Fibroblast of lung (primary cell): ENCODE data around the gene TMEM117. TPM values are rescaled to one million over a fixed set of nuclear protein-coding genes. Genes with fewer than 3 reads are reported as not detected.

Experiments used
- DNase-seq, 2 donors: peaks; one replicate each; pipeline versions ENCODE4 v3.0.0 to v3.0.0-alpha.2; 2010; ENCODE audit warnings: low read depth in 2 of 2
- H2AFZ ChIP-seq: 2 replicates; pipeline ENCODE4 v1.5.1; 2012; ENCODE audit warnings: low read length, control low read depth, inconsistent platforms
- H3K27ac ChIP-seq: 2 replicates; pipeline ENCODE4 v1.5.1; 2011; ENCODE audit warnings: low read length, control low read depth; ENCODE audit not compliant: insufficient read depth
- H3K27me3 ChIP-seq: 2 replicates; pipeline ENCODE4 v1.5.1; 2011; ENCODE audit warnings: mild to moderate bottlenecking, low read length; ENCODE audit not compliant: control insufficient read depth, insufficient read depth
- H3K36me3 ChIP-seq: 2 replicates; pipeline ENCODE4 v1.5.1; 2011; ENCODE audit warnings: low read length; ENCODE audit not compliant: control insufficient read depth, insufficient read depth
- H3K4me1 ChIP-seq: 2 replicates; pipeline ENCODE4 v1.5.1; 2011; ENCODE audit warnings: low read length; ENCODE audit not compliant: control insufficient read depth, insufficient read depth; ENCODE audit errors: extremely low read depth
- H3K4me2 ChIP-seq: 2 replicates; pipeline ENCODE4 v1.5.1; 2011; ENCODE audit warnings: low read length, control low read depth; ENCODE audit not compliant: insufficient read depth; ENCODE audit errors: extremely low read depth
- H3K4me3 ChIP-seq, 4 experiments: fragments of 200-600 bp in 1 of 4; sonication (generic) in 1 of 4; replicated peaks in 1 of 4; 2 replicates each; pipeline ENCODE4 v1.5.1; 2011 to 2016; ENCODE audit warnings: low read length in 4 of 4, low read depth in 3 of 4, mild to moderate bottlenecking in 3 of 4, control low read depth in 2 of 4, inconsistent platforms in 1 of 4, mixed read lengths in 1 of 4; ENCODE audit not compliant: insufficient read depth in 1 of 4; ENCODE audit errors: control extremely low read depth in 1 of 4
- H3K79me2 ChIP-seq: 2 replicates; pipeline ENCODE4 v1.5.1; 2012; ENCODE audit warnings: mild to moderate bottlenecking, low read length, inconsistent platforms; ENCODE audit not compliant: control insufficient read depth, insufficient read depth
- H3K9ac ChIP-seq: 2 replicates; pipeline ENCODE4 v1.5.1; 2011; ENCODE audit warnings: mild to moderate bottlenecking, low read length, control low read depth; ENCODE audit not compliant: insufficient read depth
- H3K9me3 ChIP-seq: 2 replicates; pipeline ENCODE4 v1.5.1; 2012; ENCODE audit warnings: low read depth, low read length; ENCODE audit not compliant: control insufficient read depth, insufficient read depth
- H4K20me1 ChIP-seq: 2 replicates; pipeline ENCODE4 v1.5.1; 2011; ENCODE audit warnings: low read length; ENCODE audit not compliant: control insufficient read depth, insufficient read depth; ENCODE audit errors: extremely low read depth
- EZH2 ChIP-seq: IDR thresholded peaks from 2 replicates; pipeline ENCODE4 v1.5.1; 2012; ENCODE audit warnings: low read length, control low read depth, mild to moderate bottlenecking; ENCODE audit errors: missing control alignments
- polyA plus RNA-seq, 2 donors: library from polyadenylated mRNA; depleted of rRNA in 1 of 2; stranded (reverse) in 1 of 2; unstranded in 1 of 2; fragments of >200 nt; gene quantifications; 2 replicates each; pipeline ENCODE4 v1.2.1, GENCODE V29; 2011 to 2012; ENCODE audit warnings: missing spikeins in 1 of 2
- total RNA-seq: library from RNA; depleted of rRNA; stranded (reverse); fragments of >200 nt; gene quantifications from 2 replicates; pipeline ENCODE4 v1.2.1, GENCODE V29; 2014
- TF ChIP-seq, protein P1 (sequence below), 2 donors: IDR thresholded peaks in 1 of 2; conservative IDR thresholded peaks in 1 of 2; 1 replicate in 1 of 2; 2 replicates in 1 of 2; pipeline ENCODE4 v1.5.1; 2011 to 2012; ENCODE audit warnings: low read length in 2 of 2, control low read depth in 1 of 2, inconsistent platforms in 1 of 2, low read depth in 1 of 2, mild to moderate bottlenecking in 1 of 2

Gene TMEM117
- total and polyA plus RNA-seq, 2 donors (not counting 1 experiment from before 2014, with no cell fraction given): 7.6 to 7.8 TPM

DNA sequence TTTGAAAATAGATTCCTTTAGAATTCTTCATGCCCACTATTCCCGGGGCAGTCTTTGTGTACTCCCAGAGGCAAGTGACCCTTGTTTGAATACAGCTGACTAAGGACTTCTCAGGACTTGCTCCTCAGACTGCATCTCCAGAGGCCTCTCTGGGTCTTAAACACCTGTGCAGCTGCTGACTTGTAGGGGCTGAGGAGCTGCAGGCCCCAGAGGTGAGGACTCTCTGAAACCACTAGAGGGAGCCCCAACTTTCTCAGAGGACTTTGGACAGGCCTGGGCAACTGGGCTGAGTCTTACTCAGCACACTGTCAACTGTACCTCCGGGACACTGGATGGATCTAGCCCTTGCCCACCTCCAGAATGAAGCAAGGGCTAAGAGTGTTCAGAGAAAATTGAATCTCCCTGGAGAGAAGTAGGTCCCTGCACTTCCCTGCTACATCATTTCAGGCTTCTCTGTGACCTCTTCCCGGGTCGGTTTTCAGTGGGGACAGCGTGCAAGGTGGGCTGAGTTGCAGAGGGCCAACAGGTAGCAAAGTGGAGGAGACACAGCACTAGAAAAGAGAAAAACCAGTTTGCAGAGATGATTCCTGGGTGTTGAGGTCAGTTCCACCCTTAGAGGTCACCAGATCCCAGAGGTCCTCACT is 164.6 kb downstream of the TMEM117 start:
- Histone ChIP-seq H4K20me1 (no peaks in the 10 kb centered on the region), H3K4me3 (no peak overlapping the region)

DNA sequence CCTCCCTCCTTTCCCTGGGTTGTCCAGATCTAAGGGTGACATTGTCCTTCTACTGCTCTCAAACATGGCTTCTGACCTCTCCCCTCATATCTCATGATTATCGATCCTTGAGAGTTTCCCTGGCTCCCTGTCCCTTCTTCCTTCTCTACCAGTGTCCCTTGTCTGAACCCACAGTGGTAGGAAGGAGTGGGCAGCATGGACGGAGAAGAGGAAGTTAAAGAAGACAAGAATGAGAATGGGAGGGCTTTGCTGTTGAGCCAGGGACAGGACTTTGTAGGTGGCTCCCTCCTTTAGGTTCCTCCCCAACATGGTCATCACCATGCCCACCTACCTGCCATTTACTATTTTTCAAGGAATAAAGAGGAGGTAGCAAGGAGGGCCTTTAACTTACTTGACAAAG is 166.7 kb downstream of the TMEM117 start:
- no peak overlapping the region for H3K4me3 ChIP-seq
- DNase-seq: no peak
- no peak overlapping the region for H3K9ac ChIP-seq
- no peak overlapping the region for H3K4me2 ChIP-seq
- no peaks in the 10 kb centered on the region for H3K27me3 ChIP-seq
- no peaks in the 10 kb centered on the region for H4K20me1 ChIP-seq
- H2AFZ ChIP-seq: no peak overlapping the region
- H3K9me3 ChIP-seq: no peaks in the 10 kb centered on the region
- no peaks in the 10 kb centered on the region for H3K36me3 ChIP-seq
- H3K27ac ChIP-seq: no peak overlapping the region
- H3K79me2 ChIP-seq: no peaks in the 10 kb centered on the region
- TF ChIP-seq EZH2: no peak
- TF ChIP-seq, protein P1, sequence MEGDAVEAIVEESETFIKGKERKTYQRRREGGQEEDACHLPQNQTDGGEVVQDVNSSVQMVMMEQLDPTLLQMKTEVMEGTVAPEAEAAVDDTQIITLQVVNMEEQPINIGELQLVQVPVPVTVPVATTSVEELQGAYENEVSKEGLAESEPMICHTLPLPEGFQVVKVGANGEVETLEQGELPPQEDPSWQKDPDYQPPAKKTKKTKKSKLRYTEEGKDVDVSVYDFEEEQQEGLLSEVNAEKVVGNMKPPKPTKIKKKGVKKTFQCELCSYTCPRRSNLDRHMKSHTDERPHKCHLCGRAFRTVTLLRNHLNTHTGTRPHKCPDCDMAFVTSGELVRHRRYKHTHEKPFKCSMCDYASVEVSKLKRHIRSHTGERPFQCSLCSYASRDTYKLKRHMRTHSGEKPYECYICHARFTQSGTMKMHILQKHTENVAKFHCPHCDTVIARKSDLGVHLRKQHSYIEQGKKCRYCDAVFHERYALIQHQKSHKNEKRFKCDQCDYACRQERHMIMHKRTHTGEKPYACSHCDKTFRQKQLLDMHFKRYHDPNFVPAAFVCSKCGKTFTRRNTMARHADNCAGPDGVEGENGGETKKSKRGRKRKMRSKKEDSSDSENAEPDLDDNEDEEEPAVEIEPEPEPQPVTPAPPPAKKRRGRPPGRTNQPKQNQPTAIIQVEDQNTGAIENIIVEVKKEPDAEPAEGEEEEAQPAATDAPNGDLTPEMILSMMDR (conservative IDR thresholded peaks at IDR 0.05 in 1 of 2, IDR thresholded peaks at IDR 0.05 in 1 of 2; ENCODE audit: low read depth in 1 of 2, low read length in 2 of 2): no peak
- H3K4me1 ChIP-seq: no peaks in the 10 kb centered on the region

More for the DNA sequence above, 164.6 kb downstream of the TMEM117 start:
- no peak overlapping the region for H2AFZ ChIP-seq
- no peaks in the 10 kb centered on the region for H3K9me3 ChIP-seq
- peak; percentile 25 to 39 for DNase-seq
- H3K4me1 ChIP-seq: no peaks in the 10 kb centered on the region
- no peak overlapping the region for H3K4me2 ChIP-seq
- H3K27me3 ChIP-seq: no peaks in the 10 kb centered on the region
- TF ChIP-seq, protein P1 (conservative IDR thresholded peaks at IDR 0.05 in 1 of 2, IDR thresholded peaks at IDR 0.05 in 1 of 2; ENCODE audit: low read depth in 1 of 2, low read length in 2 of 2): peak; percentile 44 to 63
- TF ChIP-seq EZH2: no peak
- H3K27ac ChIP-seq: no peak overlapping the region
- H3K9ac ChIP-seq: no peak overlapping the region
- H3K36me3 ChIP-seq: no peaks in the 10 kb centered on the region
- no peaks in the 10 kb centered on the region for H3K79me2 ChIP-seq

DNA sequence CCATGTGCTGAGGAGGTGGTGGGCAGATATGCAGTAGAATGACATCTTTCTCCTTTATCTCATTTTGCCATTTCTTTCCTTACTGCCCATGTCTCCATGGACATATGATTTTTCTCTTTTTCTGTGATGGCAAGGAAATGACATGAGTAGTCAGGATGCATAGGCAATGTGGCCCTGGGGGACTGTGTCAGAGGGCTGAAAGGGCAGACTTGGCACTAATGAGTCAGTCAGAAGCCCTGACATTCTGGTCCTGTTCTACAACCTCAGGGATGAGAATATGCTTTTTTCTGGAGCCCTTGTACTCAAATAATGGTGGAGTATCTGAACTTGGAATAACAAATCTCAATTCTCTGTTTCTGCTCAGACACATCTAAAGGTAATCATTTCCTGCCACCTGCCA is 167.8 kb downstream of the TMEM117 start:
- no peak for DNase-seq
- Histone ChIP-seq H3K4me1 (no peaks in the 10 kb centered on the region), H3K9me3 (no peaks in the 10 kb centered on the region), H3K9ac (no peak overlapping the region), H2AFZ (no peak overlapping the region), H3K4me3 (no peak overlapping the region), H3K79me2 (no peaks in the 10 kb centered on the region), H4K20me1 (no peaks in the 10 kb centered on the region), H3K27me3 (no peaks in the 10 kb centered on the region), H3K36me3 (no peaks in the 10 kb centered on the region), H3K27ac (no peak overlapping the region), H3K4me2 (no peak overlapping the region)
- TF ChIP-seq, protein P1 (conservative IDR thresholded peaks at IDR 0.05 in 1 of 2, IDR thresholded peaks at IDR 0.05 in 1 of 2; ENCODE audit: low read depth in 1 of 2, low read length in 2 of 2): no peak
- TF ChIP-seq EZH2: no peak
